HG02642 (cell line): ENCODE measurements around the gene CHRNA10.

ENCODE experiments used
- ATAC-seq: cut with Tn5 transposase; IDR thresholded peaks from one replicate; pipeline ENCODE4 v1.9.1; 2021; ENCODE audit warnings: mild to moderate bottlenecking; ENCODE audit not compliant: unreplicated experiment, poor library complexity

Gene CHRNA10

GRCh38 chr11:3637201-3637600 is 34.0 kb downstream of the CHRNA10 start:
- ATAC-seq, result no peak

- ATAC-seq, result no peak
Observed at GRCh38 chr11:3635641-3636375, 35.4 kb downstream of the CHRNA10 start.

GRCh38 chr11:3632070-3632660 is 39.0 kb downstream of the CHRNA10 start:
- ATAC-seq, result no peak

- no peak for ATAC-seq
Observed at GRCh38 chr11:3631331-3631730, 39.9 kb downstream of the CHRNA10 start.

DNA sequence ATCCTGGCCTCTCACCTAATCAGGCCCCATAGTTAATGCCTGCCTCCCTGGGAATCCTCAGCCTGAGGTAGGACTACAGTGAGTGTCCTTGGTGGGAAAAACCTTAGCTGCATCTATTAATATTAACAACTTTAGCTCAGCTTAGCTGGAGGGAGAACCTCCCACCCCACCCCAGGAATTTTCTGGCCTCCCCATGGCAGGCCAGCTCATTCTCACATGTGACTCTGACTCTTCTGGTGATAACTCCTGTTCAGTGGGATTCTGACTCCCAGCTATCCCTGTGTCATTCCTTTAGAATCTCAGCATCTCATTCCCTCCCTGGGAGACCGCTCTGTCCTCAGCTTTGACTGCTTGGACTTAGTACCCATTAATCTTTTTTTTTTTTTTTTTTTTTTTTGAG is 43.9 kb downstream of the CHRNA10 start:
- ATAC-seq, result no peak

DNA sequence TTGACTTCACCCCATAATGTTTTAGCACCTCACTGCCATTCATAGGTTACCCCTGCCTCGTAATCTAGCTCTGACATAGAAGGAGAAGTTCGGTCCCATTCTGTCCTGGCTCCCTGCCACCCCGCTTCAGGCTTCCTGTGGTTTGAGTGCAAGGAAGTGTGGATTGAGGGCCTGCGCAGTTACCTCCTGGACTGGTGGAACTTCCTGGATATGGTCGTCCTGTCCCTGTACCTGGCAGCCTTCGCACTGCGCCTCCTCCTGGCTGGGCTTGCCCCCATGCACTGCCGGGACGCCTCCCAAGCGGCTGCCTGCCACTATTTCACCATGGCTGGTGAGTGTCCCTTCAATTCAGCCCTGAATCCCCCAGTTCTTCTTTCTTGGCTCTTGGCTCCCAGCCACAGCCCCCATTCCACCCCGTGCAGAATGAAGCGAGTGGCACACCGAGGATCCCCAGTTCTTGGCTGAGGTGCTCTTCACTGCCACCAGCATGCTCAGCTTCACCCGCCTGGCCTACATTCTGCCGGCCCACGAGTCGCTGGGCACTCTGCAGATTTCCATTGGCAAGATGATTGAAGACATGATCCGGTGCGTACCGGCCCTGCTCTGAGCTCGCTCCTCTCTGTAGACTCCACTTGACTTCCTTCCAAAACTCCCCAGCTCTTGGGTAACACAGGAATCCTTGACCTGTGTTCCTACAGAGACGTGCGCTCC is 44.8 kb downstream of the CHRNA10 start:
- no peak for ATAC-seq

DNA sequence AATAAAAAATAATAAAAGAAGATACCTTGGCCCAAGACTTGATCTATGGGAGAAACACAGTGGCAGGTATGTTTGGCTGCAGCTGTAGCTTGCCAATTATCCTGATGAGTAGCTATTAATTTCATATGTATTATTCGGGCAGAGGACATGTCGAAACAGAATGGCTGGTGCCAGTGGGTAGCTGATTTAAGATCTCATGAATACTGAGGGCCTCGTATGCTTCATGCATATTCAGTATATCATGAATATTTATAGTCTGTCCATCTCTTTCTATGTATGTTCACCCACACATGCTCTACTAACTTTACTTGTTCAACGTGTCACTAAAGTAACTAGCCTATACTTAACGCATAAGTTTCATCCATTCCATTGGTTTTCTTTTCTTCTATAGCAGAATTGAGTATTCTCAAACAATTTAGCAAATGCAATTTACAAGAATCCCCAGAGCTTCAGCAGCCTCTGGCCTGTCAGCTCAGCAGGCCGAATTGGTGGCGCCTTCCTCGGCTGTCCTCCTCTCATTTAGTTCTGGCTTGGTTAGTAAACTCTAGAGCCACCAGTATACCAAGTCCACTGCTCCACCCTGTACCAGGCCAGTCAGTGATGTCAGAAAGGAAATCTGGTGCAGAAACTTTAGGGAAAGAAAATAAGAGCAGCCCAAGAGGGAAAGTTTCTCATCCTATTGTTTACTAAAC is 47.3 kb downstream of the CHRNA10 start:
- ATAC-seq, result no peak

DNA sequence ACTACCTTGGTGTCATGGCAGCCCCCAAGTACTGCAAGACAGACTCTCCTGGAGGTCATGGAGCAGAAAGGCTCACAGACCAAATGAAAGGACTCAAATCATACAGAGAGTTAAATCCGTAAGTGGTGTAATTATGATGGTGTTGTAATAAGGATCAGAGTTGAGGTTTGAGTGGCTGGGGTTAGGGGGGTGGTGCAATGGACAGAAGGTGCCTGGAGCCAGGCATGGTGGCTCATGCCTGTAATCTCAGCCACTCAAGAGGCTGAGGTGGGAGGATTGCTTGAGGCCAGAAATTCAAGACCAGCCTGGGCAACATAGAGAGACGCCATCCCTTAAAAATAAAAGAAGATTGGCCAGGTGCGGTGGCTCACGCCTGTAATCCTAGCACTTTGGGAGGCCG is 48.1 kb downstream of the CHRNA10 start:
- no peak for ATAC-seq

GRCh38 chr11:3622521-3622920 is 48.7 kb downstream of the CHRNA10 start:
- no peak for ATAC-seq

DNA sequence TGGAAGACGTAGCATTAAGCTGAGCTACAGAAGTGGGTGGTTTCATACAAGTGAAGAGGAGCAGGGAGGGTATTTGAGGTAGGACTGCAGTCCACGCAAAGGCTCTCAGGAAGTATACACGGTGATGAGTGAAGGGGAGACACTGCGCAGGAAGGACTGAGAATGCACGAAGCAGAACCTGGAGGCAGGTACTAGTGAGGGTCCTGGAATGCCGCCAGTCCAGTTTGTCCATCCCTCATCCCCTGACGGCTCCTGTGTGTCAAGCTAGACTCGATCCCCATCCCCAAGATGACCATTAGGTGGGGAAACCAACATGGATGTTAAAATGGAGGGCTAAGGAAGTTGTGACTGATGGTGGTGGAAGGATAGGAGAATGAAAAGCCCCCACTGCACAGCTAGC is 53.2 kb downstream of the CHRNA10 start:
- no peak for ATAC-seq

DNA sequence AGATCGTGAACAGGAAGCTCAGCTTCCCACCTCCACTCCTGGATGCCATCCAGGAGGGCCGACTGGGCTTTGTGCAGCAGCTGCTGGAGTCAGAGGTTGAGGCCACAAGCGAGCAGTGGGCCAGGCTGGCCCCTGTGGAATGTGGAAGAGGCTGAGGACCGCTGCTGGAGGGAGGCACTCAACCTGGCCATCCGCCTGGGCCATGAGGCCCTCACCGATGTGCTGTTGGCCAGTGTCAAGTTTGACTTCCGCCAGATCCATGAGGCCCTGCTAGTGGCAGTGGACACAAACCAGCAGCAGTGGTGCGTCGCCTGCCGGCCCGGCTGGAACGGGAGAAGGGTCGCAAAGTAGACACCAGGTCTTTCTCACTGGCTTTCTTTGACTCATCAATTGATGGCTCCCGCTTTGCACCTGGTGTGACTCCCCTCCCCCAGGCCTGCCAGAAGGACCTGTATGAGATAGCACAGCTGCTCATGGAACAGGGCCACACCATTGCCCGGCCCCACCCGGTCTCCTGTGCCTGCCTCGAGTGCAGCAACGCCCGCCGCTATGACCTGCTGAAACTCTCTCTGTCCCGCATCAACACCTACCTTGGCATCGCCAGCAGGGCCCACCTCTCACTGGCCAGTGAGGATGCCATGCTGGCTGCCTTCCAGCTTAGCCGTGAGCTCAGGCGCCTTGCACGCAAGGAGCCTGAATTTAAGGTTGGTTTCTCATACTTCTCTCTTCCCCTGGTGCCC is 54.3 kb downstream of the CHRNA10 start:
- no peak for ATAC-seq

- no peak for ATAC-seq
Observed at GRCh38 chr11:3615998-3616397, 55.2 kb downstream of the CHRNA10 start.
